Kidney tubule cell (primary cell): ENCODE results near the gene ZNF414.
A peak's percentile ranks its signal among the peaks of the same experiment; 100 is the strongest.
"Not testable (repeated sequence)": the region's sequence is repeated elsewhere in the genome, so short reads cannot be mapped to it uniquely, and the experiment has no call there.

Experiments used
- DNase-seq: peaks from one replicate; pipeline ENCODE4 v3.0.0-alpha.2; 2018; ENCODE audit warnings: low spot score

Gene ZNF414, protein sequence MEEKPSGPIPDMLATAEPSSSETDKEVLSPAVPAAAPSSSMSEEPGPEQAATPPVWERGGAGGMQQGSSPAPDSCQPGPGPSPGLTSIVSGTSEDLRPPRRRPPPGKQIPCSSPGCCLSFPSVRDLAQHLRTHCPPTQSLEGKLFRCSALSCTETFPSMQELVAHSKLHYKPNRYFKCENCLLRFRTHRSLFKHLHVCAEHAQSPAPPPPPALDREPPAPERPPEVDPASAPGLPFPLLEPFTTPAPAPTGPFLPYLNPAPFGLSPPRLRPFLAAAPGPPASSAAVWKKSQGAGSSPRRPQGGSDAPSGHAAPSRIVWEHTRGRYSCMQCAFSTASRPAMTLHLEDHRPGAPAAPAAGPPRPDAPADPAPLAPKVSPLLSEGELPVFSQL

DNA sequence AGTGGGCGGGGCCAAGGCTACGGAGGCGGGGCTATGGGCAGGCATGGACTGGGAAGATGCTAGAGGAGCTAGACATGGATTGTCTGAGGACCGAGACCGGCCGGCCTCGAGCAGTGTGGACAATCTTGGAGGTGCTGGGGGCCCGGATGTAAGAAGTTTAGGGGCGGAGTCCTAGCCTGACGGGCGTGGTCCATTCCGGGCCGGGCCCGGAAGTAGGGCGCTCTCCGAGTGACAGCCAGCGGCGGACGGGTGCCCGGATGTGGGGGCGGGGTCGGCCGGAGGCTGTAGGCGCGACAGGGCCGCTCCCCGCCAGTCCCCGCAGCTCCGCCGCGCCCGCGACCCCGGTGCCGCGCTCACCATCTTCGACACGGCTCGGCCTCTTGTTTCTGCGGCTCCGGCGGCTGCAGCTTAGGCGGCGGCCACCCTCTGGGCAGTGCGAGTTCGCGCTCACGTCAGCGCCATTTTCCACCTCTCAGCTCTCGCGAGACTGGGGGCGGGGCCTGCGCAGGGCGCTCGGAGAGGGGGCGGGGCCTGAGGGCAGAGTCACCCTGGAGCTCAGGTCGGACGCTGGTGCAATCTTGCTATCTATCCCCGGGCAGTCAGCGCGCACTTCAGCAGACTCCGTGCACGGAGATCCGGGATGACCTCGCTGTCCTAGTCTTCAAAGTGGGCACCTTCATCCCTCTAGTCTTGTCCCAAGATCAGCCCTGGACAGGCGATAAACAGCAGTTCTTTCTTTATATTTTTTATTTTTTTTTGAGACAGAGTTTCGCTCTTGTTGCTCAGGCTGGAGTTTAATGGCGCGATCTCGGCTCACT is at the start of gene ZNF414:
Gene ZNF414 (minus strand): TSS at position 481 of the 818 bp plus-strand sequence. CDS start 121 bp downstream, at position 360.
- peak; percentile 97 for DNase-seq

DNA sequence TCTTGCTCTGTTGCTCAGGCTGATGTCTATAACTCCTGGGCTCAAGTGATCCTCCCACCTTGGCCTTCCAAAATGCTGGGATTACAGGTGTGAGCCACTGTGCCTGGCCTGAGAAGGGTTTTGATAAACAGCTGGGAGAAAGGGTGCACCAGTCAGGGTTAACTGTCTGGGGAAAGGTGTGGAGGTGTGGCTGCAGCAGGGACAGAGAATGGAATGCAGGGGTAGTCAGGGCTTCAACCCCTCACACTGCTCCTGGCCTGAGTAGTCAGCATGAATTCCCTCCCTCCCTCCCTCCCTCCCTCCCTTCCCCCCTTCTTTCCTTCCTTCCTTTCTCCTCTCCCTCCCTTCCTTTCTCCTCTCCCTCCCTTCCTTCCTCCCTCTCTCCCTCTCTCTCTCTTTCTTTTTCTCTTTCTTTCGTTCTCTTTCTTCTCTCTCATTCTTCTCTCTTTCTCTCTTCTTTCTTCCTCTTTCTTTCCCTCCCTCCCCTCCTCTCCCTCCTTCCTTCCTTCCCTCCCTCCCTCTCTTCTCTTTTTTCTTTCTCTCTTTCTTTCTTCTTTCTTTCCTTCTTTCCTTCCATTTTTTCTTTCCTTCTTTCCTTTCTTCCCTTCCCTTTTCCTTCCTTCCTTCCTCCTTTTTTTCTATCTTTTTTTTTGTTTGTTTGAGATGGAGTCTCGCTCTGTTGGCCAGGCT is 47.3 kb upstream of the ZNF414 start:
- DNase-seq: peak; percentile 11

DNA sequence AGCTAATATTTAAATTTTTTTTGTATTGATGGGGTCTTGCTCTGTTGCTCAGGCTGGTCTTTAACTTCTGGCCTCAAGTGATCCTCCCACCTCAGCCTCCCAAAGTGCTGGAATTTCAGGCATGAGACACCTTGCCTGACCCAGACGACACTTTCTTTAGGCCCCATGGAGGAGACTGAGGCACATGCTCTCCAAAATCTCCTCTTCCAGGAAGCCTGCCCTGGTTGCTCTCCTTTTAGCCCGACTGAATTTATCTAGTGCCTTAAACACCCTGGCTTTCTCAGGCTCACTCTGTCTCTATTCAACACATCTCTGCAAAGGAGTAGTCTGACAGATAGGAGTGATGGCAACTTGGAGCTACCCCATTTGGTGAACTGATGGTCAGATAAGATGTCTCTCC is 44.4 kb upstream of the ZNF414 start:
- no peak for DNase-seq

DNA sequence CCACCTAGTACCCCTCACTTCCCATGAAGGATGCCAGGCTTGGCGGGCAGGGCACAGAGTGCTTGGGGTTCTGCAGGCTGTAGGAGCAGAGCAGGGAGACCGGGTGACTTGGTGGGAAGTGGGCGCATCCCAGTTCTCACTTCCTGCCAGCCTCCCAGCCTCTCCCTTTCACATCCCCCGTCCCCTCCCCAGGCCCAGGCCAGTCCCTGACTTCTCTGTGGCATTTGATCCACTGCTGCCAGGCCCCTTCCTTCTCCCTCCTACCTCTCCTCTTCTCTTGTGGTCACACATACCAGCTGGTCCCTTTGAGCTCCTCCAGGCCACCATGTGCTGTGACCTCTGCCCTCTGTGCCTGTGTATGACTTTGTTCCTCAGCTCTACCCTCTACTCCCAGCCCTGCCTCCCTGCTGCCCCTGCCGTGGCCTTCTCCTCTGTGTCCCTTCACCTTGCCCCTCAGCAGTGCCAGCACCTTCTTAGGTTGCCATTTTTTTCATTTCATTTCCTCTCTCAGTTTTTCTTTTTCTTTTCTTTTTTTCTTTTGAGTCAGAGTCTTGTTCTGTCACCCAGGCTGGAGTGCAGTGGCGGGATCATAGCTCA is 43.8 kb upstream of the ZNF414 start:
- DNase-seq: no peak

GRCh38 chr19:8553729-8554128 is 39.8 kb upstream of the ZNF414 start:
- not testable (repeated sequence) for DNase-seq

- DNase-seq: peak; percentile 27
Measured at GRCh38 chr19:8552810-8553209, 38.8 kb upstream of the ZNF414 start.

- no peak for DNase-seq
Measured at GRCh38 chr19:8550070-8550469, 36.1 kb upstream of the ZNF414 start.

- no peak for DNase-seq
Measured at GRCh38 chr19:8545743-8546142, 31.8 kb upstream of the ZNF414 start.

GRCh38 chr19:8544168-8544567 is 30.2 kb upstream of the ZNF414 start:
- DNase-seq: no peak

DNA sequence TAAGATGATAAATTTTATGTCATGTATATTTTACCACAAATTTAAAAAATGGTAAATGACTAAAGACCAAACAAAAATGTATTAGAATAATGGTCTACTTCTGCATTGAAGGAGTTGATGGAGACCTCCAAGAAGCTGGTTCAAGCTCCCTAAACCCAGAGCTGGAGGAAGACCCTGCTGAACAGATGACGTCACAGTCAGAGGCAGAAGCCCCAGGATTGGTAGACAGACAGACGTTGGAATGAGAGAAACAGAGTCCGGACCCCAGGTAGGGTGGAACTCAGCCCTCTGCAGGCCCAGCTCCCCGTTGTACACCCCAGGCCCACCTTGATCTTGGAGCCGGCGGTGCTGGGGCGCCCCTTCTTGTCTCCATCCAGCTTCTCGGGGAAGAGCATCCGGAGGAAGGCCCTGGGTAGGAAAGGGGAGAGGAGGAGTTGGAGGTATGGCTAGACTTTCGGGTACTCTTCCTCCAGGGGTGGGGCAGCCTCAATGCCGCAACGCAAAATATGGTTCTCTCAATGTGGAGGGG is 25.7 kb upstream of the ZNF414 start:
- DNase-seq: no peak

DNA sequence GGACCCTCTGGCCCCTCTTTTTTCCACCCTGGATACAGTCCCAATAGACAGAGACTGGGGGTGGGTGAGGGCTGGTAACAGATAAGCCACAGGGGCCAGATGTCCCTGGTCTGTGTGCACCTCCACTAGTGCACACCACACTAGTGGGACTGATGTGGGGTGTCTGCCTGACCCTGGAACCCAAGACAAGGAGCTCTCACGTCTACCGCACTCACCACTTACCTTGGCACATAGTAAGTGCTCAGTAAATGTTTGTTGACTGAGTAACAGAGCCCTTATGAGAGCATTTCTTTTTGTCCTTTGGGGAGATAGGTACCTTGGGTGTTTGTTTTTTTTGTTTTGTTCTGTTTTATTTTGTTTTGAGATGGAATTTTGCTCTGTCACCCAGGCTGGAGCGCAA is 23.1 kb upstream of the ZNF414 start:
- DNase-seq: no peak

DNA sequence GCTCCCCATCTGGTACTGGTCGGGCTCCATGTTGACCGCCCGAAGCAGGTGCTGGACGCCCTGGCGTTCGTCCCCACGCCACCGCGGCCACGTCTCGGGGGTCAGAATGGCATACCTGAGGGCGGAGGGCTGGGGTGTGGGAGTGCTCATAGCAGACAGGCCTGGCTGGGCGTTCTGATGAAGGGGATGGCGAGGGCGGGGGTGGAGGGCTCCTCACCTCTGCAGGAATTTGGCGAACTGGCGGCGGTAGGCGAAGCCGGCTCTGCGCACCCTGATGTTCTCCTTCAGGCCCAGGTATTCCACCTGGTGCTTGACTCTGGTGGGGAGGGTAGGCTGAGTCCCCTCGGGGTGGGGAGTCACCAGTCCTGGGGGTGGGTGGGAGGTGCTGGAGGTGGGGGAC is 22.3 kb upstream of the ZNF414 start:
- DNase-seq: no peak

- no peak for DNase-seq
Measured at GRCh38 chr19:8532225-8532624, 18.3 kb upstream of the ZNF414 start.

DNA sequence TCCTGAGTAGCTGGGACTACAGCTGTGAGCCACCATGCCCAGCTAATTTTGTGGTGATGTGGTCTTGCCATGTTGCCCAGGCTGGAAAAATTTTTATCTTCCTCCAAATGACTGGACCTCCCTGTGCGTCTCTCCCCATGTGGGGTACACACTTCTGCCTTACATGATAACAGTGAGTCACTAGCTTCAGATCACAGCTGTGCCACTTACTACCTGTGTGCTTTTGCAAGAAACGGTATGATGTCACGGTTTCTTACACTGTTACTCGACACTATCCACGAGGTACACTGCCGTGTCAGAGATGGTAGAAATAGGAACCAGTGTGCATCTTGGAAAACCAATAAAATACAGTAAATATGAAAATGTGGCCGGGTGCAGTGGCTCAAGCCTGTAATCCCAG is 17.5 kb upstream of the ZNF414 start:
- DNase-seq: no peak

DNA sequence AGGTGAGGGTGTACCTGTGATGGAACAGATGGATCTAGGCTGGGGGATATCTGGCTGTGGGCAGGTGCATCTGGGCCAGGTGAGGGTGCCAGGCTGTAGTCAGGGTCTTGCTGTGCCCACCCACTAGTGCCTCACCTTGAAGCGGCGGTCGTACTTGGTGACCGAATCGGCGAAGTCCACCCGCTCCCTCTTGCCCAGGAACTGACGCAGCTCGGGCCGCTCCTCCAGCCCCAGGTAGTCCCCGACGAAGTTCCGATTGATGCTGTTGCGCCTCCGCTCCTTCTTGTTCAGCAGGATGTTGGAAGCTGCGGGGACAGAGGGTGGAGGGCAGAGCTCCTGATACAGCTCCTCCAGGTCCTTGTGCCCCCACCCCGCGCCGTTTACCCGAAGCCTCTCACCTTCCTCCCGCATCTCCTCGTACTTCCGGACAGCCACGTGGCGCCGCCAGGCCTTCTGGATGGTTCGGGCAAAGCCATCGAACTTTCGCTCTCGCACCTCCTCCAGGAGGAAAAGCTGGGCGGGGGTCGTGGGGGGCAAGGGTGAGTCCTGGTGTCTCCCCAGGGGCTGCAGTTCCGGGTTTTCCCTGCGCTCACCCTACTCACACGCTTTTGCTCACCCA is 16.2 kb upstream of the ZNF414 start:
- no peak for DNase-seq

- no peak for DNase-seq
Measured at GRCh38 chr19:8529369-8530006, 15.5 kb upstream of the ZNF414 start.

GRCh38 chr19:8528500-8528899 is 14.5 kb upstream of the ZNF414 start:
- DNase-seq: no peak

- peak; percentile 88 for DNase-seq
Measured at GRCh38 chr19:8526345-8527091, 12.6 kb upstream of the ZNF414 start.

DNA sequence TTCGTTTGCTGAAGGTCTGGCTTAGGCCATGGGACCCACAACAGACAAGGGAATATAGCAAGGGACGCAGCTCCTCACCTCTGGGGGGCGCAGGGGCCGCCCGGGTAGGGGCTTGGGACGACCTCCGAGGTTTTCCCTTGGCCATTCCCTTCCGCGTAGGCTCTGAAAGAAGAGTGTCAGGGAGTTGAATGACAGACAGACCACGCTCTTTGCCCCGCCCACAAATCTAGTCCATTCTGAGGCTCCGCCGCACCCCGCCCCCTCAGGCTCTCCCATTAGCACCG is 11.4 kb upstream of the ZNF414 start:
- no peak for DNase-seq

- no peak for DNase-seq
Measured at GRCh38 chr19:8519388-8519787, 5.4 kb upstream of the ZNF414 start.

GRCh38 chr19:8518536-8518935 is 4.6 kb upstream of the ZNF414 start:
- no peak for DNase-seq
